Caco-2 (cell line): ENCODE data around the gene PEX11A. TPM values are rescaled to one million over a fixed set of nuclear protein-coding genes. Genes with fewer than 3 reads are reported as not detected.

Source experiments
- BruUV-seq: library from RNA; stranded (reverse); fragments of 400-500 nt; replicated peaks from 2 replicates; lab custom pipeline; 2021; lab: Mats Ljungman, UMichigan
- CTCF ChIA-PET: fragments of 300-600 bp; sonication (Branson Sonifier 250); formaldehyde crosslinking; loops from one replicate; lab custom pipeline; 2022; ENCODE audit warnings: antibody characterized with exemption; lab: Charles Lee
- POLR2A ChIA-PET: fragments of 300-600 bp; sonication (Branson Sonifier 250); formaldehyde crosslinking; loops from one replicate; lab custom pipeline; 2022; ENCODE audit warnings: antibody characterized with exemption; lab: Charles Lee
- DNase-seq, 2 experiments: peaks; one replicate each; pipeline versions ENCODE4 v3.0.0 to v3.0.0-alpha.2; 2020 to 2022
- H3K27me3 ChIP-seq: replicated peaks from 2 replicates; pipeline ENCODE4 v1.6.0; 2011; ENCODE audit warnings: low read length; ENCODE audit not compliant: control insufficient read depth, insufficient read depth
- H3K36me3 ChIP-seq: 2 replicates; pipeline ENCODE4 v1.5.1; 2011; ENCODE audit warnings: low read length; ENCODE audit not compliant: control insufficient read depth, insufficient read depth
- H3K4me1 ChIP-seq: fragments of 250-450 bp; sonication (Bioruptor Pico); 2 replicates; pipeline ENCODE4 v1.5.1; 2020; ENCODE audit warnings: mild to moderate bottlenecking
- H3K4me3 ChIP-seq: 2 replicates; pipeline ENCODE4 v1.5.1; 2011; ENCODE audit warnings: low read depth, mild to moderate bottlenecking, control low read depth, low read length
- H3K9me3 ChIP-seq: fragments of 250-450 bp; sonication (Bioruptor Pico); 2 replicates; pipeline ENCODE4 v1.5.1; 2020; ENCODE audit warnings: mild to moderate bottlenecking, moderate library complexity
- H3K27ac Mint-ChIP-seq: one replicate; pipeline ENCODE4 v1.8.0; 2022; ENCODE audit warnings: mixed read lengths; ENCODE audit not compliant: unreplicated experiment
- H3K27me3 Mint-ChIP-seq: one replicate; pipeline ENCODE4 v1.8.0; 2022; ENCODE audit warnings: mixed read lengths; ENCODE audit not compliant: insufficient read depth, unreplicated experiment
- H3K36me3 Mint-ChIP-seq: one replicate; pipeline ENCODE4 v1.8.0; 2022; ENCODE audit warnings: mild to moderate bottlenecking, mixed read lengths; ENCODE audit not compliant: insufficient read depth, unreplicated experiment
- H3K4me1 Mint-ChIP-seq: one replicate; pipeline ENCODE4 v1.8.0; 2022; ENCODE audit warnings: low read depth, mixed read lengths; ENCODE audit not compliant: unreplicated experiment
- H3K4me3 Mint-ChIP-seq: one replicate; pipeline ENCODE4 v1.8.0; 2022; ENCODE audit warnings: mild to moderate bottlenecking, moderate library complexity, mixed read lengths; ENCODE audit not compliant: unreplicated experiment
- H3K9me3 Mint-ChIP-seq: one replicate; pipeline ENCODE4 v1.8.0; 2022; ENCODE audit warnings: mixed read lengths; ENCODE audit not compliant: unreplicated experiment
- CTCF ChIP-seq, 2 experiments: fragments of 200-600 bp in 1 of 2; IDR thresholded peaks; 1 replicate in 1 of 2; 2 replicates in 1 of 2; pipeline versions ENCODE4 v1.5.1 to v1.8.0; 2011 to 2022; ENCODE audit warnings: antibody characterized with exemption in 1 of 2, control low read depth in 1 of 2, inconsistent platforms in 1 of 2, low read depth in 1 of 2, low read length in 1 of 2, mild to moderate bottlenecking in 1 of 2, moderate library complexity in 1 of 2; ENCODE audit not compliant: insufficient read depth in 1 of 2, severe bottlenecking in 1 of 2, unreplicated experiment in 1 of 2
- intact Hi-C: fragments of 100-400 bp; cut with micrococcal nuclease; formaldehyde crosslinking; loops from one replicate; pipeline ENCODE4 v1.10.0; 2022; ENCODE audit not compliant: unreplicated experiment
- total RNA-seq: library from RNA; stranded (reverse); gene quantifications from 2 replicates; pipeline ENCODE4 v1.2.3, GENCODE V29; 2022

The PEX11A gene
- total RNA-seq, 1 experiment from 2014 or later = 3.7 TPM

GRCh38 chr15:89645680-89646079 lies 44.9 kb downstream of the PEX11A start:
- Histone ChIP-seq H3K4me3 (no peak overlapping the region), H3K9me3 (no peaks in the 10 kb centered on the region), H3K27me3 (no peaks in the 10 kb centered on the region), H3K4me1 (no peaks in the 10 kb centered on the region), H3K36me3 (no peaks in the 10 kb centered on the region)
- BruUV-seq = no TSS peak
- no peaks in the 10 kb centered on the region for H3K9me3 Mint-ChIP-seq
- ChIA-PET CTCF (interaction anchor here (0.6 kb wide), 1 partner anchor 457 kb away, joined by 3 read pairs; the partner anchor contains the start of gene IDH2), POLR2A (no interaction called here)
- H3K27ac Mint-ChIP-seq = no peak overlapping the region
- intact Hi-C loops = no loop called here
- DNase-seq = no peak
- no peak overlapping the region for H3K4me3 Mint-ChIP-seq
- peaks cover 8% of the 10 kb centered on the region for H3K36me3 Mint-ChIP-seq
- H3K4me1 Mint-ChIP-seq = no peaks in the 10 kb centered on the region
- no peaks in the 10 kb centered on the region for H3K27me3 Mint-ChIP-seq
- TF ChIP-seq CTCF (IDR thresholded peaks at IDR 0.05; ENCODE audit: insufficient read depth in 1 of 2, low read depth in 1 of 2, low read length in 1 of 2, severe bottlenecking in 1 of 2, unreplicated experiment in 1 of 2) = no peak

- ChIA-PET POLR2A (no interaction called here), CTCF (interaction anchor here (0.6 kb wide), 1 partner anchor 173 kb away, joined by 5 read pairs; the partner anchor contains the start of gene ANPEP)
- no peak overlapping the region for H3K4me3 Mint-ChIP-seq
- no peaks in the 10 kb centered on the region for H3K9me3 Mint-ChIP-seq
- no peaks in the 10 kb centered on the region for H3K4me1 ChIP-seq
- H3K4me1 Mint-ChIP-seq = no peaks in the 10 kb centered on the region
- no peaks in the 10 kb centered on the region for H3K36me3 ChIP-seq
- H3K4me3 ChIP-seq = no peak overlapping the region
- intact Hi-C loops = no loop called here
- TF ChIP-seq CTCF (IDR thresholded peaks at IDR 0.05; ENCODE audit: insufficient read depth in 1 of 2, low read depth in 1 of 2, low read length in 1 of 2, severe bottlenecking in 1 of 2, unreplicated experiment in 1 of 2) = no peak
- no peaks in the 10 kb centered on the region for H3K27me3 ChIP-seq
- BruUV-seq = no TSS peak
- no peaks in the 10 kb centered on the region for H3K9me3 ChIP-seq
- no peaks in the 10 kb centered on the region for H3K27me3 Mint-ChIP-seq
- H3K27ac Mint-ChIP-seq = no peak overlapping the region
- peaks cover 5% of the 10 kb centered on the region for H3K36me3 Mint-ChIP-seq
- no peak for DNase-seq
These were observed 48.4 kb downstream of the PEX11A start for GRCh38 chr15:89642106-89642505.

GRCh38 chr15:89641053-89641452 lies 49.5 kb downstream of the PEX11A start:
- BruUV-seq = no TSS peak
- CTCF ChIA-PET = no interaction called here

More at GRCh38 chr15:89641053-89641452, 49.5 kb downstream of the PEX11A start:
- POLR2A ChIA-PET = no interaction called here
- intact Hi-C loops = no loop called here
- Histone ChIP-seq H3K27me3 (no peaks in the 10 kb centered on the region), H3K4me3 (no peak overlapping the region), H3K4me1 (no peaks in the 10 kb centered on the region), H3K9me3 (no peaks in the 10 kb centered on the region), H3K36me3 (no peaks in the 10 kb centered on the region)
- DNase-seq = no peak
- Mint-ChIP-seq H3K4me3 (no peak overlapping the region), H3K4me1 (no peaks in the 10 kb centered on the region), H3K36me3 (no peaks in the 10 kb centered on the region), H3K27me3 (no peaks in the 10 kb centered on the region), H3K9me3 (no peaks in the 10 kb centered on the region), H3K27ac (no peak overlapping the region)
- TF ChIP-seq CTCF (IDR thresholded peaks at IDR 0.05; ENCODE audit: insufficient read depth in 1 of 2, low read depth in 1 of 2, low read length in 1 of 2, severe bottlenecking in 1 of 2, unreplicated experiment in 1 of 2) = no peak
